Progenitor cell of endocrine pancreas (in vitro differentiated cells): ENCODE results near the gene NUAK1. TPM values are rescaled to one million over a fixed set of nuclear protein-coding genes. Genes with fewer than 3 reads are reported as not detected.

Source experiments
- DNase-seq: peaks from one replicate; pipeline ENCODE4 v3.0.0; 2021; ENCODE audit warnings: low spot score; ENCODE audit not compliant: unreplicated experiment
- H3K27ac Mint-ChIP-seq: 2 replicates; pipeline ENCODE4 v1.8.0; 2021; ENCODE audit warnings: mild to moderate bottlenecking, moderate library complexity, mixed read lengths
- H3K27me3 Mint-ChIP-seq: 2 replicates; pipeline ENCODE4 v1.8.0; 2021; ENCODE audit warnings: mixed read lengths
- H3K36me3 Mint-ChIP-seq: 2 replicates; pipeline ENCODE4 v1.8.0; 2022; ENCODE audit warnings: mixed read lengths; ENCODE audit not compliant: insufficient read depth
- H3K4me1 Mint-ChIP-seq: 2 replicates; pipeline ENCODE4 v1.8.0; 2021; ENCODE audit warnings: low read depth, mixed read lengths
- H3K4me3 Mint-ChIP-seq: 2 replicates; pipeline ENCODE4 v1.8.0; 2021; ENCODE audit warnings: low read depth, mild to moderate bottlenecking, moderate library complexity, mixed read lengths
- H3K9me3 Mint-ChIP-seq: 2 replicates; pipeline ENCODE4 v1.8.0; 2021; ENCODE audit warnings: low read depth, mixed read lengths
- total RNA-seq: library from RNA; stranded (reverse); gene quantifications from 2 replicates; pipeline ENCODE4 v1.2.1, GENCODE V29; 2021
- TF ChIP-seq, protein P1 (sequence below): fragments of 200-600 bp; sonication (generic); IDR thresholded peaks from one replicate; pipeline ENCODE4 v1.5.0; 2021; ENCODE audit warnings: antibody characterized with exemption, mild to moderate bottlenecking; ENCODE audit not compliant: unreplicated experiment

Gene NUAK1
- total RNA-seq, 1 donor from 2014 or later, result 7.6 TPM

- Mint-ChIP-seq H3K27ac (no peak overlapping the region), H3K4me3 (no peak overlapping the region), H3K27me3 (no peaks in the 10 kb centered on the region), H3K4me1 (no peaks in the 10 kb centered on the region), H3K36me3 (no peaks in the 10 kb centered on the region), H3K9me3 (no peaks in the 10 kb centered on the region)
- TF ChIP-seq, protein P1, sequence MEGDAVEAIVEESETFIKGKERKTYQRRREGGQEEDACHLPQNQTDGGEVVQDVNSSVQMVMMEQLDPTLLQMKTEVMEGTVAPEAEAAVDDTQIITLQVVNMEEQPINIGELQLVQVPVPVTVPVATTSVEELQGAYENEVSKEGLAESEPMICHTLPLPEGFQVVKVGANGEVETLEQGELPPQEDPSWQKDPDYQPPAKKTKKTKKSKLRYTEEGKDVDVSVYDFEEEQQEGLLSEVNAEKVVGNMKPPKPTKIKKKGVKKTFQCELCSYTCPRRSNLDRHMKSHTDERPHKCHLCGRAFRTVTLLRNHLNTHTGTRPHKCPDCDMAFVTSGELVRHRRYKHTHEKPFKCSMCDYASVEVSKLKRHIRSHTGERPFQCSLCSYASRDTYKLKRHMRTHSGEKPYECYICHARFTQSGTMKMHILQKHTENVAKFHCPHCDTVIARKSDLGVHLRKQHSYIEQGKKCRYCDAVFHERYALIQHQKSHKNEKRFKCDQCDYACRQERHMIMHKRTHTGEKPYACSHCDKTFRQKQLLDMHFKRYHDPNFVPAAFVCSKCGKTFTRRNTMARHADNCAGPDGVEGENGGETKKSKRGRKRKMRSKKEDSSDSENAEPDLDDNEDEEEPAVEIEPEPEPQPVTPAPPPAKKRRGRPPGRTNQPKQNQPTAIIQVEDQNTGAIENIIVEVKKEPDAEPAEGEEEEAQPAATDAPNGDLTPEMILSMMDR, result no peak
- DNase-seq, result no peak
Measured at GRCh38 chr12:106160915-106161314, 22.2 kb upstream of the NUAK1 start.

DNA sequence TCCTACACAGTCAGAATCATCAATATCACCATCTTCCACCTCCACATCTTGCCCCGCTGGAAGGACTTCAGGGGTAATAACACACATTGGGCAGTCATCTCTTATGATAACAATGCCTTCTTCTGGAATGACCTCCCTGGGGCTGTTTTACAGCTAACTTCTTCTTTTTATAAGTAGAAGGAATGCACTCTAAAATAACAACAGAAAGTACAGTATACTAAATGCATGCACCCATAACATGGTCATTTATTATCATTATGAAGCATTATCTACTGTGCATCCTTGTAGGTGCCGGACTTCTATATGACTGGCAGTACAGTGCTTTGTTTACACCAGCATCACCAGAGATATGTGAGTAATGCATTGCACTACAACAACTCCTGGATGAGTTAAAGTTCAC, 19.0 kb upstream of the NUAK1 start:
- H3K9me3 Mint-ChIP-seq, result no peaks in the 10 kb centered on the region
- peaks cover 2% of the 10 kb centered on the region for H3K27me3 Mint-ChIP-seq
- no peaks in the 10 kb centered on the region for H3K36me3 Mint-ChIP-seq
- no peak overlapping the region for H3K27ac Mint-ChIP-seq
- no peaks in the 10 kb centered on the region for H3K4me1 Mint-ChIP-seq
- DNase-seq, result no peak
- TF ChIP-seq, protein P1, result no peak
- no peak overlapping the region for H3K4me3 Mint-ChIP-seq

DNA sequence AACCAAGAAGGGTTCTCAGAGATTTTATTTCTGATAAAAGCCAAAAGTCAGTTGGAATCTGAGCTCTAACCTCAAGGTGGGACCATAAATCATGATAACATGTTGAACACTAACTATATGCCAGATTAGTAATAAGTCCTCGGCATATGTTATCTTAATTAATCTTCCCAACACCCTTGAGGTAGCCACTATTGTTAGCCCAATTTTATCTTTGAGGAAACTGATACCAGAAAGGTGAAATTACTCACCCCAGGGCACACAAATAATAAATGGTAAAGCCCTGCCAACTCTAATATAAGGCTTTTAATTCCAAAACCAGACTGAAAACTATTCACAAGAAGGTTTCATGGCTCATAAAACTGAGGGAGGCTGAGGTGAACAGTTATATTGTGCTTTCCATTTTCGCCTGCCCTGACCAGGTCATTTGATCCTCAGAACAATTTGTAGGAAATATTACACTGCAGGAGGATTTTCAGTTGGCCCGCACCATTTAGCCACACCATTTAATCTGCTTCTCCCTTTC, 16.1 kb upstream of the NUAK1 start:
- Mint-ChIP-seq H3K9me3 (no peaks in the 10 kb centered on the region), H3K36me3 (no peaks in the 10 kb centered on the region)

DNA sequence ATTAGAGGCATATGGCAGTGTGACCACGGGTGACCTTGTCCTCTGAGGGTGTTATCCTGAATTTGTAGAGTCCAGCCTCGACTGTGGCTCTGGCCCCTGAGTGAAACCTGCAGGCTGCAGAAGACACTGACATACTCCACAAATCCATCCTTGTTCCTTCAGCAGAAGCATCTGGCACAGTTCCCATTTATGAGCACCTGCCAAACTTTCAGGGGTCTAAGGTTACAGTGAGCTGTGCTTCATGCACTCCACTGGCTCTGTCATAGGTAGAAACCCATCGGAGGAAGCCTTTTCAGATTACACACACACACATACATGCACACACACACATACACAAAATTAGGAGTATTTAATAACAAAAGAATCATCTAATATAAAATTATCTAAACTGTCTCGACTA, 13.6 kb upstream of the NUAK1 start:
- Mint-ChIP-seq H3K36me3 (no peaks in the 10 kb centered on the region), H3K27ac (no peak overlapping the region), H3K27me3 (peaks cover 2% of the 10 kb centered on the region), H3K4me3 (no peak overlapping the region), H3K9me3 (no peaks in the 10 kb centered on the region), H3K4me1 (no peaks in the 10 kb centered on the region)
- TF ChIP-seq, protein P1, result no peak
- no peak for DNase-seq

More for the DNA sequence above, 16.1 kb upstream of the NUAK1 start:
- H3K27me3 Mint-ChIP-seq, result peaks cover 2% of the 10 kb centered on the region
- TF ChIP-seq, protein P1, result no peak
- no peak overlapping the region for H3K4me3 Mint-ChIP-seq
- no peak overlapping the region for H3K27ac Mint-ChIP-seq
- no peak for DNase-seq
- no peaks in the 10 kb centered on the region for H3K4me1 Mint-ChIP-seq

DNA sequence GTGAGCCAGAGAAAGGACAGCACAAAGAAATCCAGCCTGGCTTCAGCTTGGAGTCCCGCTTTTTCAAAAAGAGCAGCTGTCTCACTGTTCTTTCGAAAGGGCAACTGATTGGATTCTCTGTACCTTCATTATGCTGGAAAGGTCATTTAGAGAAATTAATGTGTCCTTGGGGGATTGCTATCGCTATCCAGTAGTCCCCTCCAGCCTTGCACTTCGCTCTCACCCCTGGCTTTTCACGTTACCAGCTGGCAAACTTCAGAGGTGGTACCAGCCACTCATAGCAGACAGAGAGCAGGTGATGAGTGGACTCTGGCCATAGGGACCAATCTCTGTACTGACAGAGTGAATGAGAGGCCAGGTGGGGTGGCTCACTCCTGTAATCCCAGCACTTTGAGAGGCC, 11.8 kb upstream of the NUAK1 start:
- no peaks in the 10 kb centered on the region for H3K9me3 Mint-ChIP-seq
- peaks cover 3% of the 10 kb centered on the region for H3K4me1 Mint-ChIP-seq
- DNase-seq, result no peak

More for the DNA sequence above, 11.8 kb upstream of the NUAK1 start:
- Mint-ChIP-seq H3K36me3 (no peaks in the 10 kb centered on the region), H3K27me3 (peaks cover 2% of the 10 kb centered on the region), H3K27ac (no peak overlapping the region), H3K4me3 (no peak overlapping the region)
- TF ChIP-seq, protein P1, result no peak
